Progenitor cell of endocrine pancreas (in vitro differentiated cells): ENCODE data around the gene SPATA25. TPM values are rescaled to one million over a fixed set of nuclear protein-coding genes. Genes with fewer than 3 reads are reported as not detected.

ENCODE experiments used
- DNase-seq: peaks from one replicate; pipeline ENCODE4 v3.0.0; 2021; ENCODE audit warnings: low spot score; ENCODE audit not compliant: unreplicated experiment
- H3K27ac Mint-ChIP-seq: 2 replicates; pipeline ENCODE4 v1.8.0; 2021; ENCODE audit warnings: mild to moderate bottlenecking, moderate library complexity, mixed read lengths
- H3K27me3 Mint-ChIP-seq: 2 replicates; pipeline ENCODE4 v1.8.0; 2021; ENCODE audit warnings: mixed read lengths
- H3K36me3 Mint-ChIP-seq: 2 replicates; pipeline ENCODE4 v1.8.0; 2022; ENCODE audit warnings: mixed read lengths; ENCODE audit not compliant: insufficient read depth
- H3K4me1 Mint-ChIP-seq: 2 replicates; pipeline ENCODE4 v1.8.0; 2021; ENCODE audit warnings: low read depth, mixed read lengths
- H3K4me3 Mint-ChIP-seq: 2 replicates; pipeline ENCODE4 v1.8.0; 2021; ENCODE audit warnings: low read depth, mild to moderate bottlenecking, moderate library complexity, mixed read lengths
- H3K9me3 Mint-ChIP-seq: 2 replicates; pipeline ENCODE4 v1.8.0; 2021; ENCODE audit warnings: low read depth, mixed read lengths
- total RNA-seq: library from RNA; stranded (reverse); gene quantifications from 2 replicates; pipeline ENCODE4 v1.2.1, GENCODE V29; 2021
- TF ChIP-seq, protein P1 (sequence below): fragments of 200-600 bp; sonication (generic); IDR thresholded peaks from one replicate; pipeline ENCODE4 v1.5.0; 2021; ENCODE audit warnings: antibody characterized with exemption, mild to moderate bottlenecking; ENCODE audit not compliant: unreplicated experiment

SPATA25 gene
- total RNA-seq, 1 donor from 2014 or later = 3.6 TPM

DNA sequence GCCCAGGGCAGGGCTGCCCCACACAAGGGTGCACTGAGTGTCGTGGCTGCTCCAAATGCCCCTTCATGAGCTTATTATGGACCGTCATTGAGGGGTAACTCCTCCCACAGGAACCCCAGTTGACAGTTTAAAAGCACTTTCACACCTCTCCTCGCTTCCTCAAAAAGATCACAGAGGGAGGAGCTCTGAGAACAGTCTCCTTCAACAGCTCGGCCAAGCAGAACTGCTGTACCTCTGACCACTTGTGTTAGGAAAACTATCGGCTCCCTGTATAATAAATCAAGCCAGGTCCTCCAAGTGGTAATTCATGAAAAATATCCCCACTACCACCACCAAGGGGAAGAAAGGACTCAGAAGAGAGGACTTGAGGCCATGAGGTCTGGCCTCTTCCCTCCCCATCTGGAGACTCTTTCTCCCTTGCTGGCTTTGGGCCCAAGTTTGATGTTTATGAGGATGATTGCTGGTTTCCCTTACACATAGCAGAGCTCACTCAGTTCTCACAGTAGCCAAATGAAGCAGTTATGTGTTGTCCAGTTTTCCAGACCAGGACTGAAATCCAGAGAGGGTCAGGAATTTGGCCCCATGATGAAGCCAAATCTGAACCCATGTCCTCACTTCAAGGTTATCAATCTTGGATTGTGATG is 45.1 kb downstream of the SPATA25 start:
- no peaks in the 10 kb centered on the region for H3K27me3 Mint-ChIP-seq
- no peaks in the 10 kb centered on the region for H3K4me1 Mint-ChIP-seq
- no peak overlapping the region for H3K4me3 Mint-ChIP-seq
- H3K9me3 Mint-ChIP-seq = no peaks in the 10 kb centered on the region
- no peak for DNase-seq
- H3K36me3 Mint-ChIP-seq = peaks cover 8% of the 10 kb centered on the region
- no peak overlapping the region for H3K27ac Mint-ChIP-seq
- TF ChIP-seq, protein P1, sequence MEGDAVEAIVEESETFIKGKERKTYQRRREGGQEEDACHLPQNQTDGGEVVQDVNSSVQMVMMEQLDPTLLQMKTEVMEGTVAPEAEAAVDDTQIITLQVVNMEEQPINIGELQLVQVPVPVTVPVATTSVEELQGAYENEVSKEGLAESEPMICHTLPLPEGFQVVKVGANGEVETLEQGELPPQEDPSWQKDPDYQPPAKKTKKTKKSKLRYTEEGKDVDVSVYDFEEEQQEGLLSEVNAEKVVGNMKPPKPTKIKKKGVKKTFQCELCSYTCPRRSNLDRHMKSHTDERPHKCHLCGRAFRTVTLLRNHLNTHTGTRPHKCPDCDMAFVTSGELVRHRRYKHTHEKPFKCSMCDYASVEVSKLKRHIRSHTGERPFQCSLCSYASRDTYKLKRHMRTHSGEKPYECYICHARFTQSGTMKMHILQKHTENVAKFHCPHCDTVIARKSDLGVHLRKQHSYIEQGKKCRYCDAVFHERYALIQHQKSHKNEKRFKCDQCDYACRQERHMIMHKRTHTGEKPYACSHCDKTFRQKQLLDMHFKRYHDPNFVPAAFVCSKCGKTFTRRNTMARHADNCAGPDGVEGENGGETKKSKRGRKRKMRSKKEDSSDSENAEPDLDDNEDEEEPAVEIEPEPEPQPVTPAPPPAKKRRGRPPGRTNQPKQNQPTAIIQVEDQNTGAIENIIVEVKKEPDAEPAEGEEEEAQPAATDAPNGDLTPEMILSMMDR = no peak

GRCh38 chr20:45841407-45842129 is 45.9 kb downstream of the SPATA25 start:
- no peak for DNase-seq
- Mint-ChIP-seq H3K4me1 (no peaks in the 10 kb centered on the region), H3K27me3 (no peaks in the 10 kb centered on the region), H3K9me3 (no peaks in the 10 kb centered on the region), H3K4me3 (no peak overlapping the region), H3K36me3 (peaks cover 10% of the 10 kb centered on the region), H3K27ac (no peak overlapping the region)
- TF ChIP-seq, protein P1 = no peak

DNA sequence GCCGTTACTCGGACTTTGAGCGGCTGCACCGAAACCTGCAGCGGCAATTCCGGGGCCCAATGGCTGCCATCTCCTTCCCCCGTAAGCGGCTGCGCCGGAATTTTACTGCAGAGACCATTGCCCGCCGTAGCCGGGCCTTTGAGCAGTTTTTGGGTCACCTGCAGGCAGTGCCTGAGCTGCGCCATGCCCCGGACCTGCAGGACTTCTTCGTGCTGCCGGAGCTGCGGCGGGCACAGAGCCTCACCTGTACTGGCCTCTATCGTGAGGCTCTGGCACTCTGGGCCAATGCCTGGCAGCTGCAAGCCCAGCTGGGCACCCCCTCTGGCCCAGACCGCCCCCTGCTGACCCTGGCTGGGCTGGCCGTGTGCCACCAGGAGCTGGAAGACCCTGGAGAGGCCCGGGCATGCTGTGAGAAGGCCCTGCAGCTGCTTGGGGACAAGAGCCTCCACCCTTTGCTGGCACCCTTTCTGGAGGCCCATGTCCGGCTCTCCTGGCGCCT is 46.7 kb downstream of the SPATA25 start:
- peaks cover 10% of the 10 kb centered on the region for H3K36me3 Mint-ChIP-seq
- DNase-seq = no peak
- H3K9me3 Mint-ChIP-seq = no peaks in the 10 kb centered on the region
- no peak overlapping the region for H3K27ac Mint-ChIP-seq
- TF ChIP-seq, protein P1 = no peak
- no peak overlapping the region for H3K4me3 Mint-ChIP-seq
- no peaks in the 10 kb centered on the region for H3K27me3 Mint-ChIP-seq
- H3K4me1 Mint-ChIP-seq = no peaks in the 10 kb centered on the region

DNA sequence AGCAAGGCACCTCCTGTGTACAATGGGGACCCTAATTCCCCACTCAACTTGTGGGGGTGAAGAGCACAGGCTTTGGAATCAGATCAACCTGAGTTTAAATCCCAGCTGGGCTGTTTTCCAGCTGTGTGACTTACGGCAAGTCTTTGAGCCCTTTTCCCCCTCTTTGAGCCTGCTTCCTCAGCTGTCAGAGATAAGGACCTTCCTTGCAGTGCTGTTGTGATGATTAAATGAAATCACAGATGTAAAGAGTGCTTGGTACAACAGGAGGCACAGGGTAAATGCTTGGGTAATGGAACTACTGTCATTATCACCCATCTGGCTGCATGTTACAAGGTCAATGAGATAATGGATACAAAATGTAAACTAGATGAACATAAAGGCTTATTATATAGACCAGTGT is 50.6 kb downstream of the SPATA25 start:
- Mint-ChIP-seq H3K4me1 (peaks cover 4% of the 10 kb centered on the region), H3K27ac (no peak overlapping the region), H3K9me3 (no peaks in the 10 kb centered on the region), H3K4me3 (no peak overlapping the region), H3K36me3 (peaks cover 3% of the 10 kb centered on the region), H3K27me3 (no peaks in the 10 kb centered on the region)
- no peak for DNase-seq
- TF ChIP-seq, protein P1 = no peak

Other genes with a start within 250 kb of the SPATA25 start
- not detected in 2 replicates for gene WFDC11, start 217.4 kb downstream of the SPATA25 start, total RNA-seq
- gene WFDC13, start 185.6 kb downstream of the SPATA25 start, total RNA-seq = not detected in 2 replicates
- not detected in 2 replicates for gene WFDC10B, start 182.6 kb downstream of the SPATA25 start, total RNA-seq
- not detected in 2 replicates for gene SPINT4, start 165.3 kb downstream of the SPATA25 start, total RNA-seq
- 0.62 and 0.84 TPM in 2 replicates for gene WFDC3, start 95.7 kb downstream of the SPATA25 start, total RNA-seq
- gene DNTTIP1, start 95.7 kb downstream of the SPATA25 start, total RNA-seq = 29.3 and 33.4 TPM in 2 replicates
- gene UBE2C, start 75.0 kb downstream of the SPATA25 start, total RNA-seq = 63.9 and 69.0 TPM in 2 replicates
- gene TNNC2, start 60.3 kb downstream of the SPATA25 start, total RNA-seq = 0.67 TPM in 1 of 2 replicates, not detected in the other
- gene SNX21, start 53.8 kb downstream of the SPATA25 start, total RNA-seq = 12.2 and 13.1 TPM in 2 replicates
- 23.0 and 23.2 TPM in 2 replicates for gene ACOT8, start 30.2 kb downstream of the SPATA25 start, total RNA-seq
- 7.6 and 7.9 TPM in 2 replicates for gene ZSWIM3, start 30.0 kb downstream of the SPATA25 start, total RNA-seq
- gene ZSWIM1, start 6.4 kb downstream of the SPATA25 start, total RNA-seq = 13.3 and 15.1 TPM in 2 replicates
- 6.3 and 8.4 TPM in 2 replicates for gene NEURL2, start 3.6 kb upstream of the SPATA25 start, total RNA-seq
- 91.3 and 92.1 TPM in 2 replicates for gene CTSA, start 3.7 kb upstream of the SPATA25 start, total RNA-seq
- gene PLTP, start 24.5 kb upstream of the SPATA25 start, total RNA-seq = 28.6 and 29.6 TPM in 2 replicates
- 37.8 and 38.2 TPM in 2 replicates for gene PCIF1, start 47.1 kb upstream of the SPATA25 start, total RNA-seq
- gene ZNF335, start 84.6 kb upstream of the SPATA25 start, total RNA-seq = 27.4 and 28.5 TPM in 2 replicates
- gene MMP9, start 121.3 kb upstream of the SPATA25 start, total RNA-seq = not detected in 2 replicates
- 8.5 and 8.8 TPM in 2 replicates for gene SLC12A5, start 141.6 kb upstream of the SPATA25 start, total RNA-seq
- gene NCOA5, start 202.3 kb upstream of the SPATA25 start, total RNA-seq = 52.5 and 58.7 TPM in 2 replicates
- gene CD40, start 230.7 kb upstream of the SPATA25 start, total RNA-seq = 1.5 and 2.2 TPM in 2 replicates